Measurements from ENCODE around the gene UCK2. TPM values are rescaled to one million over a fixed set of nuclear protein-coding genes. Genes with fewer than 3 reads are reported as not detected.

The UCK2 gene
- polyA plus RNA-seq, 3 donors = 6.7 to 22.6 (median 15.8) TPM

GRCh38 chr1:165910764-165911421 is 83.5 kb downstream of the UCK2 start:
- no peak overlapping the region for H3K27ac ChIP-seq (ENCODE audit: low read depth, low read length)
- 44 to 61% (median 60%) methylated on average over 14 of the region's 14 CpGs for WGBS, 3 donors

- no peak overlapping the region for H3K27ac ChIP-seq (ENCODE audit: low read depth, low read length)
- WGBS, 3 donors = 83 to 94% (median 94%) methylated on average over 7 of the region's 7 CpGs
These were observed 84.3 kb downstream of the UCK2 start for GRCh38 chr1:165911609-165912281.

DNA sequence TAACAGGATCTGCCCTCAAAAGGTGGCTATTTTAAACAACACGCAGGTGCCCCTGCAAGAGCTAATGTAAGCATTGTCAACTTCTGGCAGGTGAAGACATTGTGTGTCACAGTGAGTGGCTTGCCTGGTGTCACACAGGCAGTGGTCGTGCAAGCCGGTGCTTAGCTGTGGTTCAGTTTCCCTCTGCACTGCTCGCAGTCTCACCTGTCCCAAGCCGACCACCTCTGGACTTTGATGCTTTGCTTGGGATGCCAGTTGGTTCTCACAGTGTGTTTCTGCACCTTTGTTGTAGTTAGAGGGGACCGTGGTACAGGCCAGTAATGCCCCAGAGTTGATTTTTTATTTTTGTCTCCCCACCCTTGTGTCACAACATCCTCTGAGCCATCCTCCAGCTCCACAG is 85.2 kb downstream of the UCK2 start:
- no peak overlapping the region for H3K27ac ChIP-seq (ENCODE audit: low read depth, low read length)
- WGBS, 3 donors = 90 to 93% (median 93%) methylated on average over 6 of the region's 6 CpGs

- no peak overlapping the region for H3K27ac ChIP-seq (ENCODE audit: low read depth, low read length)
- 3 to 9% (median 5%) methylated on average over 4 of the region's 4 CpGs for WGBS, 3 donors
These were observed 86.9 kb downstream of the UCK2 start for GRCh38 chr1:165914136-165914798.

DNA sequence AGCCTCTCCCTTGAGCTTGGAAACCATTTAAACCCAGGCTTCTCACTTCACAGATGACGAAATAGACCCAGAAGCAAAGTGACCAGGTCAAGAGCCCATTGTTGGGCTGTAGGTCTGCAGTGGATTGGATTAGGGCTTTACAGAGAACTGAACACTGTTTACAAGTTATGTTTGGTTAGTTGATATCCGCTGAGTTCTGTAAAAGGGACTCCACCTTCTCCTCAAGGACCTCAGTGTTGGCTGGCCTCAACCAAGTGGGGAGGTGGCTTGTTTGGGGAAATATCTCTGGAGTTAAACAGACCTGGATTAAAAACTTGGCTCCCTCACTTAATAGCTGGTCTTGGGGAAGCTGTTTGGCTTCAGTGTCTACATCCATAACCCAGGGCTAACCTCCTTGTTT is 88.1 kb downstream of the UCK2 start:
- no peak overlapping the region for H3K27ac ChIP-seq (ENCODE audit: low read depth, low read length)
- WGBS, 3 donors = 34 to 80% (median 71%) methylated on average over 2 of the region's 2 CpGs

DNA sequence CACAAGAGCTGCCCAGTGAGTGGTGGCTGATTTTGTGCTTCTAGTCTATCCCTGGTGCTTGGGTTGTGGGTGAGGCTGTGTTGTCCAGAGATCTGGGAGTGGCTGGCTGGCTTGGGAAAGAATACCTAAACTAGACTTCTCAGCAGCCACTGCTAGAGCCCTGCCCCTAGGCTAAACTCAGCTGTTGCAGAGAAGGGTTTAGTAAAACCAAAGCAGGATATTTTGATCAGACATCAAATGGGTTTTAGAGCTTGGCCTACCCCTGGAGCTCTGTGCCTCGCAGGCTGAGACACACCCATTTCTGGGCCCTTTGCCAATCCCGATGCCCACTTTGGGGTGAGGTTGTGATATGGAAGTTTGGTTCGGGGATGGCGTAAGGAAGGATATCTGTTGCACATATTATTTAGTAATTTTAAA is 88.5 kb downstream of the UCK2 start:
- 39 to 46% (median 40%) methylated on average over 4 of the region's 4 CpGs for WGBS, 3 donors
- no peak overlapping the region for H3K27ac ChIP-seq (ENCODE audit: low read depth, low read length)

- WGBS, 3 donors = 81 to 85% (median 83%) methylated on average over 4 of the region's 4 CpGs
- no peak overlapping the region for H3K27ac ChIP-seq (ENCODE audit: low read depth, low read length)
These were observed 89.8 kb downstream of the UCK2 start for GRCh38 chr1:165917166-165917565.

- WGBS, 3 donors = 58 to 74% (median 59%) methylated on average over 11 of the region's 11 CpGs
These were observed 96.7 kb downstream of the UCK2 start for GRCh38 chr1:165924117-165924516.

DNA sequence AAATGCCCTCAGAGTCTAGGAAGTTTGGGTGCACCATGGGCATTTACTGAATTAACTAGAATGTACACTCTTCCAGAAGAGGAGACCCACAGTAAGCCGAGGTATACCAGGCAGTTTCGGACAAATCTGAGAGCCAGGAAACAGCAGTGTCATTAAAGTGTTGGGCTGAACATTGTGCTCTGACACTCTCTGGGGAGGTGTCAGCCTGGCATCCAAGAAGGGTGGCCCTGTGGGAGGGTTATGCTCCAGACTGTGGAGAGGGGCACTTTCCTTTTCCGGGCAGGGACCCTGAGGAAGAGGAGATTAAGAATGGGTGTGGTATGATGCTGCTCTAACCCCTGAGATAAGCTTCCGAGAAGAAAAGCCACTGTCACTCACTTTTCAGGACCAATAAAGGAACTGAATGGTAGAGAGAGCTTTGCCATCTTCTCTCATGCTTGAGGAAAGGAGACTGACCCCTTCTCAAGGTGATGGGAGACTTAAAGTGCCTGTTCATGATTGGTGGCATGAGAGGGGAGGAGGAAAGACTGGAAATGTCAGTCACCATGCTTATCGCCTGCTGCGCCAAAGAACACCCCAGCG is 98.2 kb downstream of the UCK2 start:
- WGBS, 3 donors = 64 to 71% (median 66%) methylated on average over 7 of the region's 7 CpGs
- H3K27ac ChIP-seq (ENCODE audit: low read depth, low read length) = no peak overlapping the region

More at GRCh38 chr1:165924117-165924516, 96.7 kb downstream of the UCK2 start:
- H3K27ac ChIP-seq (ENCODE audit: low read depth, low read length) = no peak overlapping the region

DNA sequence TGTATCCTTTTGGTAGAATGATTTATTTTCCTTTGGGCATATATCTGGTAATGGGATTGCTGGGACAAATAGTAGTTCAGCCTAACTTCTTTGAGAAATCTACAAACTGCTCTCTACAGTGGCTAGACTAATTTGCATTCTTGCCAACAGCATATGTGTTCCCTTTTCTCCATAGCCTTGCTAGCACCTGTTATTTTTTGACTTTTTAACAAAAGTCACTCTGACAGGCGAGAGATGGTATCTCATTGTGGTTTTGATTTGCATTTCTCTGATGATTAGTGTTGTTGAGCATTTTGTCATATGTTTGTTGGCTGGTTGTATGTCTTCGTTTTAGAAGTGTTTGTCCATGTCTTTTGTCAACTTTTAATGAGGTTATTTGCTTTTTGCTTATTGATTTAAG is 99.8 kb downstream of the UCK2 start:
- no peak overlapping the region for H3K27ac ChIP-seq (ENCODE audit: low read depth, low read length)
- 29 to 40% (median 35%) methylated on average over 2 of the region's 2 CpGs for WGBS, 3 donors

- no peak overlapping the region for H3K27ac ChIP-seq (ENCODE audit: low read depth, low read length)
- WGBS, 3 donors = 65 to 67% (median 67%) methylated on average over 10 of the region's 10 CpGs
These were observed 100.8 kb downstream of the UCK2 start for GRCh38 chr1:165928075-165928731.

DNA sequence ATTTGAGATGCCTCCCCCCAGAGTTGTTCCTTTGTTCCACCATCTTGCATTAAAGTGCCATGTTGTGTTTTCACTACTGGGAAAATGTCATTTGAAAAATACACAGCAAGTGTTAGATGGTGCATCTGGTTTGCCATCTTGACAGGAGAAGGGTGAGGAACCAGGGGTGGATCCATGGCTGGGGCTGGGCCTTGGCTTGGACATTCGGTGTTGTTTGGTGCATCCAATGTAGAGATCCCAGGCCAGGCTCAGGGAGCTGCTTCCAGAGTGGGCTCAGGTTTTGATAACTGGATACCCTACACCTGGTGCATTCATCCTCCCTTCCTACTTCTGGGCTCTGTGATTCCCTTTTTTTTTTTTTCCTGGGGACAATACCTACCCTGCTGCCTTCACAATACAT is 103.5 kb downstream of the UCK2 start:
- 90 to 100% (median 100%) methylated on average over 1 of the region's 1 CpG for WGBS, 3 donors

DNA sequence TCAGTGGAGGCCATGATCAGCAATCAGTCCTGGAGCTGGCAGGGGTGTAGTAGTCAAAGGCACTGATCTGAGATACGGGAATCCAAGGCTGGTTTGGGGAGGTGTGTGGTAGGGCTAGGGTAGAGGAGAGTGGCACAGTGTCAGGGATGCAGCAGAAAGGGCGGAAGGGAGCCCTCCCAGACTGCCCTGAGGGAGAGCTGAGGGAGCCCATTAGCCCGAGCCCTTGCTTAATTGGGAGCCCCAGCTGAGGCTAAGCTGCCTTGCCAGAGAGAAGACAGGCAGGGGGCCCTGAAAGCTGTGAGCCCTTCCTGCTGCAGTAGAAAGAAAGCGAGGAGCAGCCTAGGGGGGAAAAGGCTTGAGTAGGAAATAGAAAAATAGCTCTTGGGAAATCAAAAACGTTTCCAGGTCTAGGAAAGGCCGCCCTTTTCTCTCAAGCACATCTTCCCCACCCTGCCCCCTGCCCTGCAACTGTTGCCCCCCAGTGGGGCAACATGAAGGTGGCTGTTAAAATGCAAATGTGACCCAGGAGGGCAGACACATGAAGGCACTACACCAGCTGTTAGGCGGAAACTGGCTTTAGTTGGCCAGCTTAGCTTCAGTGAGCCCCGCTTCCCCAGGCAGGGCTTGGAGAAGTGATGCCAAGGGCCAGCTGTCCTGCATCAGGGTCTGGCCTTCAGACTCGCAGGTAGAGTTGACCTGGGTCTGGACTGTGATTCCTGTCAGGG is 106.2 kb downstream of the UCK2 start:
- no peak overlapping the region for H3K27ac ChIP-seq (ENCODE audit: low read depth, low read length)
- WGBS, 3 donors = 73 to 78% (median 74%) methylated on average over 9 of the region's 9 CpGs

More for the DNA sequence above, 103.5 kb downstream of the UCK2 start:
- H3K27ac ChIP-seq (ENCODE audit: low read depth, low read length) = no peak overlapping the region

DNA sequence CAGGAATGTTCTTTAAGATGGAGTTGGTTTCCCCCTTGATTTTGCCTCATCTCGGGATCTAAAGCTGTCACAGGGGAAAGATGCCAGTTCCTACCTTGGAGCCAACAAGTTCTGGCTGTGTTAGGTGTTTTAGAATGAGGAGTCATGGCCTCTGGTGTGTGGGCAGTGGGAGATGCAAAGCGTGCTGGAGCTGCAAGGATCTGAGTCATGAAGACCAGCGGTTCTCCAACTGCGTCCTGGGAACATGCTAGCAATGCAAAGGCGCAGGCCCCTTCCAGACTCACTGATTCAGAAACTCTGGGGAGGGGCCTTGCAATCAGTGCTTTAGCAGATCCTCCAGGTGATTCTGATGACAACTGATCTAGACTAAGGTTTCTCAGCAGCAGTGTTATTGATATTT is 109.1 kb downstream of the UCK2 start:
- 88 to 90% (median 89%) methylated on average over 5 of the region's 5 CpGs for WGBS, 3 donors
- H3K27ac ChIP-seq (ENCODE audit: low read depth, low read length) = no peak overlapping the region

DNA sequence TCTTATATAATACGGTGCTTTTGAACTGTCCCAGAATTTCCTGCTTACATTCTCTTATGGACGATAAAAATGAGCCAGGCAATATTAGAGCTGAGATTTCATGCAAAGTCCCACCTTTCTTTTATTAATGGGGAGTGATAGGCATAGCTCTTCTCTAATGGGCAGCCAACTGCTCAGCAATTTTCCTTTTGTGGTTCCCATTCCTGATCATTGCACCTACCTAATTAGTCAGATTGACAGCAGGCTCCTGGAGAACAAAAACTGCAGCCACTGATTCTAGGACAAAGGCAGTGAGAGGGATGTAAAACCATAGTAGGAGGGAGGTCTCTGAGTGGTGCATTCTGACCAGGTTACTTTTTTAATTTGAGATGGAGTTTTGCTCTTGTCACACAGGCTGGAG is 110.4 kb downstream of the UCK2 start:
- 83 to 94% (median 93%) methylated on average over 2 of the region's 2 CpGs for WGBS, 3 donors
- H3K27ac ChIP-seq (ENCODE audit: low read depth, low read length) = no peak overlapping the region

DNA sequence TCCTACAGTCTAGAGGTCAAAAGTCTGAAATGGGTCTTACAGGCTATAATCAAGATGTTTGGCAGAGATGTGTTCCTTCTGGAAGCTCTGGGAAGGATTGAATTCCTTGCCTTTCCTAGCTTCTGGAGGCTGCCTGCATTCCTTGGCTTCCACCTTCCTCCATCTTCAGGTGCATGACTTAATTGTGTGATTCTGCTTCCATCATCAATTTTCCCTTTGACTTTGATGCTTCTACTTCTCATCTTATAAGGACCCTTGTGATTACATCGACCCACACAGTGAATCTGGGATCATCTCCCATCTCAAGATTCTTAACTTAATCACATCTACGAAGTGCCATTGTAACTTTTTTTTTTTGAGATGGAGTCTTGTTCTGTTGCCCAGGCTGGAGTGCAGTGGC is 111.4 kb downstream of the UCK2 start:
- WGBS, 3 donors = 85 to 97% (median 88%) methylated on average over 2 of the region's 2 CpGs
- no peak overlapping the region for H3K27ac ChIP-seq (ENCODE audit: low read depth, low read length)

- WGBS, 3 donors = 90 to 95% (median 92%) methylated on average over 21 of the region's 21 CpGs
- H3K27ac ChIP-seq (ENCODE audit: low read depth, low read length) = no peak overlapping the region
These were observed 114.1 kb downstream of the UCK2 start for GRCh38 chr1:165941531-165941930.

DNA sequence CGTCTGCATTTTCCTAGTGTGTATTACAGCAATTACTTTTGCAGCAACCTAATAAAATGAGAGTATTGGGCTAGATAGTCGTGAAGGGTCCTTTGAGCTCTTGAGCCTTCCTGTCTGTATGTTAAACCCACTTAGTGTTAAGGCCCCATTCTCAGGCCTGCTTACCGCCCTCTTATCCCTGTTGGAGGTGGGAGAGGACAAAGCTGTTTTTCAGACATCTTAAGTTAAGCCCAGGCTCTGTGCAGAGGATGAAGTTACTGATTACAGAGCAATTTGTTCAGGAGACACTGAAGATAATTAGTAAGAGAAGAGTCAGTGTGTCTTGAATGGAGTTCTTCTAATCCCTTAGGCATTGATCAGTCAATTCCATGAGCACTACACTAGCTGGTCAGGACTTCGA is 114.6 kb downstream of the UCK2 start:
- 80 to 88% (median 80%) methylated on average over 4 of the region's 4 CpGs for WGBS, 3 donors

More for the DNA sequence above, 114.6 kb downstream of the UCK2 start:
- no peak overlapping the region for H3K27ac ChIP-seq (ENCODE audit: low read depth, low read length)
